Caco-2 (cell line): ENCODE data around the gene OR2D3. TPM values are rescaled to one million over a fixed set of nuclear protein-coding genes. Genes with fewer than 3 reads are reported as not detected.

Experiments used
- BruUV-seq: library from RNA; stranded (reverse); fragments of 400-500 nt; replicated peaks from 2 replicates; lab custom pipeline; 2021; lab: Mats Ljungman, UMichigan
- CTCF ChIA-PET: fragments of 300-600 bp; sonication (Branson Sonifier 250); formaldehyde crosslinking; loops from one replicate; lab custom pipeline; 2022; ENCODE audit warnings: antibody characterized with exemption; lab: Charles Lee
- POLR2A ChIA-PET: fragments of 300-600 bp; sonication (Branson Sonifier 250); formaldehyde crosslinking; loops from one replicate; lab custom pipeline; 2022; ENCODE audit warnings: antibody characterized with exemption; lab: Charles Lee
- DNase-seq, 2 experiments: peaks; one replicate each; pipeline versions ENCODE4 v3.0.0 to v3.0.0-alpha.2; 2020 to 2022
- H3K27me3 ChIP-seq: replicated peaks from 2 replicates; pipeline ENCODE4 v1.6.0; 2011; ENCODE audit warnings: low read length; ENCODE audit not compliant: control insufficient read depth, insufficient read depth
- H3K36me3 ChIP-seq: 2 replicates; pipeline ENCODE4 v1.5.1; 2011; ENCODE audit warnings: low read length; ENCODE audit not compliant: control insufficient read depth, insufficient read depth
- H3K4me1 ChIP-seq: fragments of 250-450 bp; sonication (Bioruptor Pico); 2 replicates; pipeline ENCODE4 v1.5.1; 2020; ENCODE audit warnings: mild to moderate bottlenecking
- H3K4me3 ChIP-seq: 2 replicates; pipeline ENCODE4 v1.5.1; 2011; ENCODE audit warnings: low read depth, mild to moderate bottlenecking, control low read depth, low read length
- H3K9me3 ChIP-seq: fragments of 250-450 bp; sonication (Bioruptor Pico); 2 replicates; pipeline ENCODE4 v1.5.1; 2020; ENCODE audit warnings: mild to moderate bottlenecking, moderate library complexity
- H3K27ac Mint-ChIP-seq: one replicate; pipeline ENCODE4 v1.8.0; 2022; ENCODE audit warnings: mixed read lengths; ENCODE audit not compliant: unreplicated experiment
- H3K27me3 Mint-ChIP-seq: one replicate; pipeline ENCODE4 v1.8.0; 2022; ENCODE audit warnings: mixed read lengths; ENCODE audit not compliant: insufficient read depth, unreplicated experiment
- H3K36me3 Mint-ChIP-seq: one replicate; pipeline ENCODE4 v1.8.0; 2022; ENCODE audit warnings: mild to moderate bottlenecking, mixed read lengths; ENCODE audit not compliant: insufficient read depth, unreplicated experiment
- H3K4me1 Mint-ChIP-seq: one replicate; pipeline ENCODE4 v1.8.0; 2022; ENCODE audit warnings: low read depth, mixed read lengths; ENCODE audit not compliant: unreplicated experiment
- H3K4me3 Mint-ChIP-seq: one replicate; pipeline ENCODE4 v1.8.0; 2022; ENCODE audit warnings: mild to moderate bottlenecking, moderate library complexity, mixed read lengths; ENCODE audit not compliant: unreplicated experiment
- H3K9me3 Mint-ChIP-seq: one replicate; pipeline ENCODE4 v1.8.0; 2022; ENCODE audit warnings: mixed read lengths; ENCODE audit not compliant: unreplicated experiment
- CTCF ChIP-seq, 2 experiments: fragments of 200-600 bp in 1 of 2; IDR thresholded peaks; 1 replicate in 1 of 2; 2 replicates in 1 of 2; pipeline versions ENCODE4 v1.5.1 to v1.8.0; 2011 to 2022; ENCODE audit warnings: antibody characterized with exemption in 1 of 2, control low read depth in 1 of 2, inconsistent platforms in 1 of 2, low read depth in 1 of 2, low read length in 1 of 2, mild to moderate bottlenecking in 1 of 2, moderate library complexity in 1 of 2; ENCODE audit not compliant: insufficient read depth in 1 of 2, severe bottlenecking in 1 of 2, unreplicated experiment in 1 of 2
- intact Hi-C: fragments of 100-400 bp; cut with micrococcal nuclease; formaldehyde crosslinking; loops from one replicate; pipeline ENCODE4 v1.10.0; 2022; ENCODE audit not compliant: unreplicated experiment
- total RNA-seq: library from RNA; stranded (reverse); gene quantifications from 2 replicates; pipeline ENCODE4 v1.2.3, GENCODE V29; 2022

Gene OR2D3
- total RNA-seq, 1 experiment from 2014 or later: not detected

GRCh38 chr11:6928916-6929315 lies 8.1 kb downstream of the OR2D3 start:
- Mint-ChIP-seq H3K36me3 (no peaks in the 10 kb centered on the region), H3K27ac (no peak overlapping the region), H3K4me3 (no peak overlapping the region), H3K27me3 (peaks cover 3% of the 10 kb centered on the region), H3K4me1 (no peaks in the 10 kb centered on the region), H3K9me3 (no peaks in the 10 kb centered on the region)
- H3K36me3 ChIP-seq: no peaks in the 10 kb centered on the region
- CTCF ChIA-PET: no interaction called here
- no TSS peak for BruUV-seq
- H3K4me1 ChIP-seq: no peaks in the 10 kb centered on the region
- H3K27me3 ChIP-seq: no peaks in the 10 kb centered on the region
- no peak overlapping the region for H3K4me3 ChIP-seq
- no peak for DNase-seq
- POLR2A ChIA-PET: no interaction called here
- intact Hi-C loops: no loop called here
- no peak for TF ChIP-seq CTCF (IDR thresholded peaks at IDR 0.05; ENCODE audit: insufficient read depth in 1 of 2, low read depth in 1 of 2, low read length in 1 of 2, severe bottlenecking in 1 of 2, unreplicated experiment in 1 of 2)
- no peaks in the 10 kb centered on the region for H3K9me3 ChIP-seq

GRCh38 chr11:6931146-6931713 lies 10.4 kb downstream of the OR2D3 start:
- no peaks in the 10 kb centered on the region for H3K4me1 Mint-ChIP-seq
- Histone ChIP-seq H3K27me3 (no peaks in the 10 kb centered on the region), H3K4me1 (no peaks in the 10 kb centered on the region), H3K9me3 (no peaks in the 10 kb centered on the region), H3K36me3 (no peaks in the 10 kb centered on the region), H3K4me3 (no peak overlapping the region)
- DNase-seq: no peak
- H3K4me3 Mint-ChIP-seq: no peak overlapping the region
- ChIA-PET CTCF (no interaction called here), POLR2A (no interaction called here)
- TF ChIP-seq CTCF (IDR thresholded peaks at IDR 0.05; ENCODE audit: insufficient read depth in 1 of 2, low read depth in 1 of 2, low read length in 1 of 2, severe bottlenecking in 1 of 2, unreplicated experiment in 1 of 2): no peak
- intact Hi-C loops: no loop called here
- H3K36me3 Mint-ChIP-seq: no peaks in the 10 kb centered on the region
- H3K27me3 Mint-ChIP-seq: peaks cover 7% of the 10 kb centered on the region
- no TSS peak for BruUV-seq
- no peak overlapping the region for H3K27ac Mint-ChIP-seq
- H3K9me3 Mint-ChIP-seq: no peaks in the 10 kb centered on the region

- Histone ChIP-seq H3K4me1 (no peaks in the 10 kb centered on the region), H3K9me3 (no peaks in the 10 kb centered on the region), H3K4me3 (no peak overlapping the region), H3K27me3 (no peaks in the 10 kb centered on the region), H3K36me3 (no peaks in the 10 kb centered on the region)
- ChIA-PET POLR2A (no interaction called here), CTCF (no interaction called here)
- Mint-ChIP-seq H3K4me1 (no peaks in the 10 kb centered on the region), H3K9me3 (no peaks in the 10 kb centered on the region), H3K36me3 (no peaks in the 10 kb centered on the region), H3K27me3 (peaks cover 7% of the 10 kb centered on the region), H3K27ac (no peak overlapping the region), H3K4me3 (no peak overlapping the region)
- TF ChIP-seq CTCF (IDR thresholded peaks at IDR 0.05; ENCODE audit: insufficient read depth in 1 of 2, low read depth in 1 of 2, low read length in 1 of 2, severe bottlenecking in 1 of 2, unreplicated experiment in 1 of 2): no peak
- intact Hi-C loops: no loop called here
- no peak for DNase-seq
- no TSS peak for BruUV-seq
Measured at GRCh38 chr11:6932145-6932544, 11.3 kb downstream of the OR2D3 start.
